Limb (tissue), 2 donors: ENCODE measurements around the gene CAB39L.
A peak's percentile ranks its signal among the peaks of the same experiment; 100 is the strongest.

Experiments
- DNase-seq, 2 donors: peaks; one replicate each; pipeline ENCODE4 v3.0.0-alpha.2; 2016; ENCODE audit errors: extremely low spot score in 2 of 2

Gene CAB39L

GRCh38 chr13:49400755-49401659, 42.9 kb downstream of the CAB39L start:
- peak in 1 of 2 donors; percentile 45 for DNase-seq

DNA sequence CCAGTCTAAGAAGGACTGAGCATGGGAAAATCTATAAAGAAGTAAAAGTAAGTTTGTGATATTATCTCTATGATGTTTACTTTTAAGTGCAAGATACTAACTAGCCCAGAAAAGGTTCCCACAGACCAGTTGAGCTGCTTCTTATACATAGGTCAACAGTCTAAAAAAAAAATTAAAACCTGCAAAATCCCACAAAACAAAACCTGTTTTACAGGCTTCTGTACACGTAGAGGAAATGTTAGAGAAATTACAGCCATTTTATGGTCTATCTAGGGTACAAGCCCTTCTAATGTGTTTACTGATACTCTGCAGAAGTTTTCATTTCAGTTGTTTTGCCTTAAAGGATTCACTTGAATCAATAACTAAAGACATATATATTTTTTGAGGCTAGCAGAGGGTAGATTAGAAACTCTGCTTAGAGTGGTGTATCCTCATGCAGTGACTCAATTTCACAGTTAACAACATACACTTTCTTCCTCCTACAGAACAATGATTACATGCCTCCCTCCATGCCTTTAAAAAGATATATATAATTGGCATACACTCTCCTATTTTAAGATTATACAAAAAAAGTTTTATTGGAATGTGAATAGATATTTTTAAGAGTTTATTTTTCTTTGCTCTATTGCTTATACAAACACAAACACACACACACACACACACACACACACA, 43.9 kb downstream of the CAB39L start:
- no peak for DNase-seq

- DNase-seq = no peak
Measured at GRCh38 chr13:49395878-49396380, 47.9 kb downstream of the CAB39L start.

- DNase-seq = peak in 1 of 2 donors; percentile 49
Measured at GRCh38 chr13:49395451-49395865, 48.4 kb downstream of the CAB39L start.

DNA sequence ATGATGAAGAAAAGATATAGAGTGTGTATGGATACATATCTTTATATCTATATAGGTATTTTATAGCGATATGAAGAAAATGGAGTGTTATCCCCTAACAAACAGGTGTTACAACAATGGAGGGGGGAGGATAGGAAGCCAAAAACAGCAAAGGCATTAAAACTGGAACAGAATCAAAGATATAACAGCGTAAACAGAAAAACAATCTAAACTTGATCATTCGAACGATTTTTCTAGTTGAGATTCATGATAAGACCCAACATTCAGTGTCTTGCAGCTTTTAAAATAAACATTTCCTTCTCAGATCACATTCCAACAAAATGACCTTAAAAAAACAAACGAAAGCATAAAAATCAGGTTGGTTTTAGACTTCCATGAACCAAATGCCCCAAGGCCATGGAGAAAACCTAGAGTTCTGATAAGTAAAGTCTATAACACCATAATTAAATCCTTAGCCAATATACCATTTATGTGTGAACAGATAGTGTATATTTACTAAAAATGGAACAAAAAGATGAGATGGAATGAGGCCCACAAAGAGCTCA, 55.7 kb downstream of the CAB39L start:
- no peak for DNase-seq

GRCh38 chr13:49386664-49387063, 57.2 kb downstream of the CAB39L start:
- no peak for DNase-seq

DNA sequence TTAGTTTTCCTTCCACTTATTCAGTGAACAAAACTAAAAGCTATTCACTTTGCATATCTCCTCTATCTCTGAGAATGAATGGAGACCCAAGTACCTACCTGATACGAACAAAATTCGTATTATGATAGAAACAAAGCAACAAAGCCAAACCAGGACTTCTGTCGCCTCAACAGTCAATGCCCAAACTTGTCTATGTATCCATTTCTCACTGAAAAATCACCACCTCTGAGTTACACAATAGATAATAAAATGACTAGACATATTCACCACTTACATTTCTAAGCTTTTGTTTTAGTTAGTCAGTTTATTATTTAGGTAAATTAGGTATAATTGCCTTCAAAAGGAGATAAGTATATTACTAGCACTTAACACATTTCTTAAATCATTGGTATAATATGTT, 67.7 kb downstream of the CAB39L start:
- DNase-seq = no peak

GRCh38 chr13:49374585-49375290, 69.1 kb downstream of the CAB39L start:
- no peak for DNase-seq

- DNase-seq = no peak
Measured at GRCh38 chr13:49373716-49374115, 70.1 kb downstream of the CAB39L start.

DNA sequence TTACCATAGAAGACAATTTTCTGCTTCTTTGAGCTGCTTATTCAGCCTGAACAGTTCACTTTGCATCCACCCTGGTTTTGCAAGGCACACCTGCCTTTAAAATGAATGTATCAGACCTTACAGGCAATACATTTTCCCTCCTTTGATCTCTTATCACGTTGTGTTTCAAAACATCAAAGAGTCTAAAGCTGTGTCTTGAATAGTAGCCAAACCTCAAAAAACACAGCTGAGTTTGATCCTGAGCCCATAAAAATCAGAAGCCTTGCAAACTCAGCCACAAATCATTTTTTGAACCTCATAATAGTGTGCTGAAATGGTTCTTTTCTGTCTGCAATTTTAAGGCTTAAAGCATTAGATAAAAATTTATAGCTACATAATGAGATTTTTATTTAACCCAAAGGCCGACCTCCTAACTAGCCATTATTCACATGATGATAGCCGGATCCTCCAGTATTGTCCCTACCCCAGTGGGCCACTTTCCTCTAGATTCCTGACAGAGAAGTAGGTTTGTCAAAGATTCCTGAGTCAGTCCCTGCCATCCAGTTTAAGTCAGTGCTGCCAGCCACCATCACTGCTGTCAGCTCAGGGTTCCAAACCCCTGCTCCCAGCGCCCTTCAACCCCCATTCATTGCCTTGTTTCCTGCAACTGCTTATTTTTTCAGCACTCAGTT, 71.8 kb downstream of the CAB39L start:
- DNase-seq = no peak

DNA sequence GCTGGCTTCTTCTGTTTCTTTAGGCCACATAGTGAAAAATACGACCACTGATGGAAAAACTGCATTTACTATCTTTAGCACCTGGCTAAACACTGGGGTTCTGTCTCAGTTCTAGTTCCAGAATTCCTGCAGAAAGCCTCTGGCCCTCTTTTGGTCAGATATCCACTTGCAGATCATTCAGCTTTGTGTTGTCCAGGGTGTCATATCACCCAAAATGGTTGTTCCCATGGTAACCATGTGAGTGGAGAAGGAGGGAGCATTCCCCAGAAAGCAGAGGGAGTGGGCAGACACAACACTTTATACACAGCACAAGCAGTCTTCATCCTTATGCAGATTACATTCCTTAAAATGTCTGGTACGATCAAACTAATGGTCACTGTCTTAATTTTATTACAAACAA, 73.5 kb downstream of the CAB39L start:
- DNase-seq = no peak

DNA sequence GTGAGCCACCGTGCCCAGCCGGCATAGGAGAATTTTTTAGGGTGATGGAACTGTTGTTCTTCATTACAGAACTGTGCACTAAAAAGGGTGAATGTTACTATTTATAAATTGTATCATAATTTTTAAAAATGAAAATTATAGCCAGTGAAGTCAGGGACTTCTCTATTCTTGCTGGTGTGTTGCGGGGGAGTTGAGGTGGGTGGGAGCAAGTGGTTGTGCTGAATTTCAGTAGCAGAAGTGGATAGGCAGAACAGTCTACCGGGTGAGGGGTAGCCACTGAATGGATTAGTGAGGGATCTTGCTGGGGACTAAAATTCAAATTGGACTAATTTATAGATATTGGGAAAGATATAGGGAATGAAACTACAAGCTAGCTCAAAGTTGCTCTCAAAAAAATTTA, 74.0 kb downstream of the CAB39L start:
- no peak for DNase-seq

GRCh38 chr13:49368688-49369087, 75.2 kb downstream of the CAB39L start:
- DNase-seq = no peak

GRCh38 chr13:49367640-49368422, 76.0 kb downstream of the CAB39L start:
- no peak for DNase-seq

DNA sequence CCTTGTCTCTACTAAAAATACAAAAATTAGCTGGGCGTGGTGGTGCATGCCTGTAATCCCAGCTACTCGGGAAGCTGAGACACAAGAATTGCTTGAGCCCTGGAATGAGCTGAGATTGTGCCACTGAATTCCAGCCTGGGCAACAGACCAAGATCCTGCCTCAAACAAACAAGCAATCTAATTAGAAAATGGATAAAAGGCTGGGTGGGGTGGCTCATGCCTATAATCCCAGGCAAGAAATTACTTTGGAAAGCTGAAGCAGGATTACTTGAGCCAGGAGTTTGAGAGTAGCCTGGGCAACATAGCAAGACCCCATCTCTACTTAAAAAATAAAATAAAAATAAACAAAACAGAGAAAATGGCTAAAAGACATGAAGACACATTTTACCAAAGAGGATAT, 77.0 kb downstream of the CAB39L start:
- no peak for DNase-seq

DNA sequence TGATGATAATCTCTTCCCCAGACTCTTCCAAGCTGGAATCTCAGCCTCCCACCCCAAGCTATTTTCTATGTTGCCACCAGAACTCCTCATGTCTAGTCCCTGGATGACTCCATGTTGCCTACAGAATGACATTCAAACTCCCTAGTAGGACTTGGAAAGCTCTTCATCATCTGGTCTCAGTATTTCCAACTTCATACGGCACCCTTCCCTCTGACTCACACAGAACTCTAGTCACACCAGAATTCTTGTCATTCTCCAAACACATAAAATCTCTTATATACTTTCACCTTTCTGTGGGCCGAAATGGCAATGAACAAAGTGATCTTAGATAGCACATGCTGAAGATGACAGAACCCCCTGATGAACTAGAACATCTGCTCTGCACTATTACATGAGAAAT, 86.2 kb downstream of the CAB39L start:
- DNase-seq = no peak

DNA sequence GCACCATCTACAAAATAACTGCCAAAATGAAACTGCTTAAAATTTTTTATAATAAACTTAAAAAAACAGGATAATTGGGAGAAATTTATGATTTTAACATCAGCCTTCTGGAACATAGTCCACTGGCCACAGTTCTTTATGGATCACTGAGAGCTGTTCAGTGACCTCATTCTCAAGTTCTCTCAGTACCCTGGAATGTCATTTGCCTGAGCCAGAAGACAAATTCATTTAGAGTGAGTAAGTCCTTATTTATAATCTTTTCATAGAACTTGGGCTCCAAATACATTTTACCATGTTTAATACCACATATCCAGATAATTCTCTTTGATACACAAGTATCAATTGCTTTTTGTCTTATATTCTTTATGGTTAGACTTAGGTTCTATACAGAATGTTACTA, 87.6 kb downstream of the CAB39L start:
- DNase-seq = no peak

DNA sequence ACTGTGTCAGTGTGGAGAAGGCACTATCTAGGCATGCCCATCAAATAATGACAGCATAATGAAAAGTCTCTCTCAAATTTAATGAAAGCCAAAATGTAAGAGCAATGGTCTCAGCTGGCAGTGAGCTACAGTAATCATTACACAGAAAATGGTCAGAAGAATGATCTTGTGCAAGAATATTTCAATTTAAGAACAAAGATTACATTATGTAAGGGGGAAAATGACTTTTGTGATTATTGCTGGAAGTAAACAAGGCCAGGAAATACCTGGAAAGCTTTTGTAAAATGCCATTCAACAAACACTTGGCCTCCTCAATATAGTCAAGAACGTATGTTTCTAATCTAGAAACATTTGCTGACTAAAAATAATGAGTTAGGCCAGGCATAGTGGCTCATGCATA, 89.1 kb downstream of the CAB39L start:
- no peak for DNase-seq

- DNase-seq = no peak
Measured at GRCh38 chr13:49353908-49354307, 90.0 kb downstream of the CAB39L start.

- no peak for DNase-seq
Measured at GRCh38 chr13:49351871-49352270, 92.0 kb downstream of the CAB39L start.
